Measurements from ENCODE around the gene MMP7.
A peak's percentile ranks its signal among the peaks of the same experiment; 100 is the strongest.
"Not testable (repeated sequence)": the region's sequence is repeated elsewhere in the genome, so short reads cannot be mapped to it uniquely, and the experiment has no call there.

Gene MMP7

GRCh38 chr11:102538932-102539331 is 8.4 kb upstream of the MMP7 start:
- no peak for DNase-seq

GRCh38 chr11:102534261-102534872 is 3.8 kb upstream of the MMP7 start:
- DNase-seq = no peak

GRCh38 chr11:102528618-102529017 is 1.9 kb downstream of the MMP7 start:
- DNase-seq = no peak

GRCh38 chr11:102527684-102528083 is 2.9 kb downstream of the MMP7 start:
- DNase-seq = no peak

GRCh38 chr11:102527041-102527440 is 3.5 kb downstream of the MMP7 start:
- no peak for DNase-seq

GRCh38 chr11:102523887-102524286 is 6.7 kb downstream of the MMP7 start:
- DNase-seq = no peak

GRCh38 chr11:102523189-102523570 is 7.4 kb downstream of the MMP7 start:
- no peak for DNase-seq

- no peak for DNase-seq
Measured at GRCh38 chr11:102522312-102523188, 8.0 kb downstream of the MMP7 start.

GRCh38 chr11:102521121-102521520 is 9.4 kb downstream of the MMP7 start:
- DNase-seq = no peak

- DNase-seq = no peak
Measured at GRCh38 chr11:102520514-102520913, 10.0 kb downstream of the MMP7 start.

- no peak for DNase-seq
Measured at GRCh38 chr11:102518296-102519094, 12.1 kb downstream of the MMP7 start.

GRCh38 chr11:102517670-102518069 is 12.9 kb downstream of the MMP7 start:
- DNase-seq = no peak

GRCh38 chr11:102516179-102516578 is 14.4 kb downstream of the MMP7 start:
- DNase-seq = no peak

GRCh38 chr11:102513869-102514268 is 16.7 kb downstream of the MMP7 start:
- DNase-seq = no peak

- no peak for DNase-seq
Measured at GRCh38 chr11:102510439-102511135, 20.0 kb downstream of the MMP7 start.

GRCh38 chr11:102502831-102503230 is 27.7 kb downstream of the MMP7 start:
- not testable (repeated sequence) for DNase-seq

GRCh38 chr11:102500829-102501228 is 29.7 kb downstream of the MMP7 start:
- DNase-seq = no peak

- no peak for DNase-seq
Measured at GRCh38 chr11:102499931-102500330, 30.6 kb downstream of the MMP7 start.

- no peak for DNase-seq
Measured at GRCh38 chr11:102499151-102499550, 31.4 kb downstream of the MMP7 start.

GRCh38 chr11:102497061-102497460 is 33.5 kb downstream of the MMP7 start:
- DNase-seq = no peak

- DNase-seq = peak; percentile 89
Measured at GRCh38 chr11:102495161-102496042, 35.1 kb downstream of the MMP7 start.

GRCh38 chr11:102494216-102494615 is 36.3 kb downstream of the MMP7 start:
- no peak for DNase-seq
